B cell (primary cell): ENCODE measurements around the gene ASTN2.

Experiments
- CTCF ChIP-seq: fragments of 200-600 bp; IDR thresholded peaks from one replicate; pipeline ENCODE4 v1.8.0; 2022; ENCODE audit warnings: antibody characterized with exemption, mild to moderate bottlenecking
- EZH2 ChIP-seq: IDR thresholded peaks from 2 replicates; pipeline ENCODE4 v1.6.1; 2012; ENCODE audit warnings: borderline replicate concordance, low read depth, mild to moderate bottlenecking, moderate library complexity, low read length; ENCODE audit not compliant: insufficient read depth, poor library complexity, severe bottlenecking

DNA sequence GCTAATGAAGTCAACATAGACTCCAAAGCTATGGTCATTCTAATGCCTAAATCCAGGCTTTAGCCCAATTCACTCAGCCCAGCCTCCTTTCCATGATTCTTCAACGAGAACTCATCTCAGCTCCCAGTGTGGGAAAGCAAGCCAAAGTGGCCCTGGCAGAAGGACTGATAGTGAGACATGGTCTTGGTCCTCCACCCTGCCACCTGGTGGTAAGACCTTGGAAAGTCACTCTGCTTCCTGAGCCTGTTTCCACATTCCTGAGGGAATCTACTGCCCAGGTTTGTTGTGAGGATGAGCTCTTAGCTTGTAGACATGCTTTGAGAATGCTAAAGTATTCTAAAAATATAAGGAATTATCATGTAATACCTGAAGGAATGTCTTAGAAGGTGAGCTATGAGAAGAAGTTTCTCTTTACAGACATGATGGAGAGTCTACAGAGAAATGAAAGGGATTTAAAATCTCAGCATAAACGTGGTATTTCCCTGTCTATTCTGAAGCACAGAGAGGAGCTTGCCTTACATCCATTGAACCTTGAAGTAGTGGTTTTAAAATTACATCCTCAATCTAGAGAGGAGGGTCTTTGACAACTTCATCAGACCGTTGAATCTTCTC, 554.2 kb downstream of the ASTN2 start:
- TF ChIP-seq CTCF (peak; percentile 35), EZH2 (no peak)
